Activated B cell treated with CpG ODN at 0.5 μM for 24 hours (primary cell): ENCODE measurements around the gene CAP1. TPM values are rescaled to one million over a fixed set of nuclear protein-coding genes. Genes with fewer than 3 reads are reported as not detected.

Experiments used
- ATAC-seq: fragments of 200-7000 bp; cut with Tn5 transposase; one replicate; pipeline ENCODE4 v1.10.0; 2021; ENCODE audit warnings: low read depth, mild to moderate bottlenecking, moderate library complexity
- CTCF ChIA-PET: fragments of 350-600 bp; sonication (Branson Sonifier 250); formaldehyde crosslinking; loops from one replicate; lab custom pipeline; 2021; ENCODE audit warnings: antibody characterized with exemption; lab: Charles Lee
- POLR2A ChIA-PET: fragments of 350-600 bp; sonication (Branson Sonifier 250); formaldehyde crosslinking; loops from one replicate; lab custom pipeline; 2021; ENCODE audit warnings: antibody characterized with exemption; lab: Charles Lee
- DNase-seq: peaks from one replicate; pipeline ENCODE4 v3.0.0; 2022
- H3K27ac Mint-ChIP-seq: one replicate; pipeline ENCODE4 v1.8.0; 2020; ENCODE audit warnings: mixed read lengths
- H3K27me3 Mint-ChIP-seq: one replicate; pipeline ENCODE4 v1.8.0; 2021; ENCODE audit warnings: mixed read lengths
- H3K36me3 Mint-ChIP-seq: one replicate; pipeline ENCODE4 v1.8.0; 2021; ENCODE audit warnings: low read depth, mixed read lengths
- H3K4me1 Mint-ChIP-seq: one replicate; pipeline ENCODE4 v1.8.0; 2021; ENCODE audit warnings: mixed read lengths
- H3K4me3 Mint-ChIP-seq: one replicate; pipeline ENCODE4 v1.8.0; 2020; ENCODE audit warnings: mild to moderate bottlenecking, mixed read lengths
- H3K9me3 Mint-ChIP-seq: one replicate; pipeline ENCODE4 v1.8.0; 2020; ENCODE audit warnings: mixed read lengths
- intact Hi-C: fragments of 100-400 bp; cut with micrococcal nuclease; formaldehyde crosslinking; loops from one replicate; pipeline ENCODE4 v1.15.1; 2024
- total RNA-seq: library from RNA; stranded (reverse); gene quantifications from 2 replicates; pipeline ENCODE4 v1.2.3, GENCODE V29; 2022
- TF ChIP-seq, protein P1 (sequence below): fragments of 200-600 bp; IDR thresholded peaks from one replicate; pipeline ENCODE4 v1.8.0; 2022; ENCODE audit warnings: antibody characterized with exemption, mild to moderate bottlenecking

The CAP1 gene
- total RNA-seq, 1 donor from 2014 or later, result 410 TPM

DNA sequence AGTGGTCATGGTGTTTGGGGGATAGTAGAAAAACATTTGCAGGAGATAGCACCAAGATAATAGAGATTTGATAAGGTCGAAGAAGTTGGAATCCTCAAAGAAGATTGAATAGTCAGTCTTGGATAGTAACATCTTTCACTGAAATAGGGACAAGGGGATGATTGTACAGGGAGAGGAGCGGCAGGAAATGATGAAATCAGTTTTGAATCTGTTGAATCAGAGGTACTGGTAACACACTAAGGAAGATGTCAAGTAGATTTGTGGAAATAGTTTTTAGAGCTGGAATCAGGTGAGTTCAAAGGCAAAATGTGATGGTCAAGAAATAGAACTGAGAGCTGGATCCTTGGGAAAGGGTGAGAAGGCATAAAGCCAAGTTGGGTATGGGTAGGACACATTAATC lies 26.5 kb downstream of the CAP1 start:
- POLR2A ChIA-PET, result interaction anchor here (5.0 kb wide), 1 partner anchor 26 kb away, joined by 90 read pairs; the partner anchor contains the start of gene CAP1
- intact Hi-C loops, result no loop called here
- CTCF ChIA-PET, result no interaction called here
- Mint-ChIP-seq H3K27ac (peak overlapping the region; percentile 57), H3K4me1 (peaks cover 50% of the 10 kb centered on the region), H3K4me3 (no peak overlapping the region), H3K9me3 (no peaks in the 10 kb centered on the region), H3K27me3 (no peaks in the 10 kb centered on the region), H3K36me3 (peaks cover 89% of the 10 kb centered on the region)
- TF ChIP-seq, protein P1, sequence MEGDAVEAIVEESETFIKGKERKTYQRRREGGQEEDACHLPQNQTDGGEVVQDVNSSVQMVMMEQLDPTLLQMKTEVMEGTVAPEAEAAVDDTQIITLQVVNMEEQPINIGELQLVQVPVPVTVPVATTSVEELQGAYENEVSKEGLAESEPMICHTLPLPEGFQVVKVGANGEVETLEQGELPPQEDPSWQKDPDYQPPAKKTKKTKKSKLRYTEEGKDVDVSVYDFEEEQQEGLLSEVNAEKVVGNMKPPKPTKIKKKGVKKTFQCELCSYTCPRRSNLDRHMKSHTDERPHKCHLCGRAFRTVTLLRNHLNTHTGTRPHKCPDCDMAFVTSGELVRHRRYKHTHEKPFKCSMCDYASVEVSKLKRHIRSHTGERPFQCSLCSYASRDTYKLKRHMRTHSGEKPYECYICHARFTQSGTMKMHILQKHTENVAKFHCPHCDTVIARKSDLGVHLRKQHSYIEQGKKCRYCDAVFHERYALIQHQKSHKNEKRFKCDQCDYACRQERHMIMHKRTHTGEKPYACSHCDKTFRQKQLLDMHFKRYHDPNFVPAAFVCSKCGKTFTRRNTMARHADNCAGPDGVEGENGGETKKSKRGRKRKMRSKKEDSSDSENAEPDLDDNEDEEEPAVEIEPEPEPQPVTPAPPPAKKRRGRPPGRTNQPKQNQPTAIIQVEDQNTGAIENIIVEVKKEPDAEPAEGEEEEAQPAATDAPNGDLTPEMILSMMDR, result no peak
- no peak for DNase-seq
- ATAC-seq, result no peak

DNA sequence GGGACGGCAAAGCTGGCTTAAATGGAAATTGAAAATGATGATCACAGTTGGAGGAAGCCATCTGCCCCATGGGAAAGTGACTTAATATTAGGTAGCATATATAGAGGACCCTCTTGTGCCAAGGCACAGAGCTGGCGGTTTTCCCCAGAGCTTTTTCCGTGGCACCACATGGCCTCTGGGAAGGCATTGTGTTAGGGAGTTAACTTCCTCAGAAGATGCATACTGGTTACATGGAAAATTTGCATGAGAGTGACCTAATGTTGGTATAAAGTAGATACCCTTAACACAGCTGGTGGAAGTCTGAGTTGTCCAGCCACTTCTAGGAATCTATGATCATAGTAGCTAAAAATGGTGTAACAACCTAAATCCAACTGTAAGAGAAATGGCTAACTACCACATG lies 27.3 kb downstream of the CAP1 start:
- Mint-ChIP-seq H3K4me1 (peaks cover 43% of the 10 kb centered on the region), H3K27ac (no peak overlapping the region), H3K9me3 (no peaks in the 10 kb centered on the region), H3K27me3 (no peaks in the 10 kb centered on the region), H3K4me3 (no peak overlapping the region), H3K36me3 (peaks cover 91% of the 10 kb centered on the region)
- TF ChIP-seq, protein P1, result no peak
- ChIA-PET CTCF (no interaction called here), POLR2A (interaction anchor here (0.9 kb wide), 1 partner anchor 29 kb away, joined by 3 read pairs; no protein-coding TSS in a partner anchor)
- ATAC-seq, result no peak
- intact Hi-C loops, result no loop called here
- no peak for DNase-seq

DNA sequence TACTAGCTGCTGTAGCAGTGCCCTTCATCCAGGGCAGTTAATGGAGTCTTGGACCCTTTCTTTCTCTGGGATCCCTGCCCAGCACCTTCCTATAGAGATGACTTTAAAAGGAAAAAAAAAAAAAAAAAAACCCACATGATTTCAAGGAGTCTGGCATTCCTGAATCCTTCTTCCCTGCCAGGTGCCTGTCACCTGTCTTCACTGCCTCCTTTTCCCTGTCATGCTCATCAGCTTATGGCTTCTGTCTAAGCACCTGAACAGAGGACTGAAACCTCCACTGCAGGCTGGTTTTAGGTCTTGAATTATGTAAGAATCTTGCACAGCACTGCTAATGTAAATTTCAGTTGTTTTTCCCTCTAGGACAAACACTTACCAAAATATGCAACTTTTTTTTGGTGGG lies 31.6 kb downstream of the CAP1 start:
- ChIA-PET CTCF (interaction anchor here (1.3 kb wide), 1 partner anchor 8 kb away, joined by 3 read pairs; no protein-coding TSS in a partner anchor), POLR2A (no interaction called here)
- no peak overlapping the region for H3K4me3 Mint-ChIP-seq

DNA sequence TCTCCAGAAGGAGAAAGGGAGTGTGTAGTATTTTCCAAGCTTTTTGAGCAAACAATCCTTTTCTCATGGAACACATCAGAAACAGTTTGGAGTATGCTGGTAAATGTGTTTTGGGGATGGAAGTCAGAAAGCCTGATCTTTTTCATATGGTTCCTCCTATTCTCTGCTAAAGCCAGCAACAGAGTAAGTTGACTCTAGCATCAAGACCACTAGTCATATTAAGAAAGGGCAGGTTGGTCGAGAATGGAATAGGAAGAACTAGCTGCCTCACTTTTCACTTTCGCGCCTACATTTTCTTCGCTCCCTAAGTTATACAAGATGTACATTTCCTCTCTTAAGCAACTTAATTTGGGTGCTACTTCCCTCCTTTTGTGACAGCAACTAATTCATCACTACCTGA lies 32.5 kb downstream of the CAP1 start:
- ATAC-seq (no peak), DNase-seq (no peak)
- Mint-ChIP-seq H3K27ac (peak overlapping the region; percentile 8), H3K27me3 (no peaks in the 10 kb centered on the region), H3K9me3 (no peaks in the 10 kb centered on the region), H3K36me3 (peaks cover 75% of the 10 kb centered on the region), H3K4me3 (no peak overlapping the region), H3K4me1 (peaks cover 8% of the 10 kb centered on the region)
- POLR2A ChIA-PET, result interaction anchor here (0.5 to 2.9 kb wide), 2 partner anchors 8 to 26 kb away, joined by 3 to 12 read pairs; no protein-coding TSS in a partner anchor
- CTCF ChIA-PET, result no interaction called here
- intact Hi-C loops, result no loop called here
- TF ChIP-seq, protein P1, result no peak

More for the DNA sequence above, 31.6 kb downstream of the CAP1 start:
- TF ChIP-seq, protein P1, result no peak
- ATAC-seq, result no peak
- peaks cover 12% of the 10 kb centered on the region for H3K4me1 Mint-ChIP-seq
- H3K27ac Mint-ChIP-seq, result peak overlapping the region; percentile 39
- H3K27me3 Mint-ChIP-seq, result no peaks in the 10 kb centered on the region
- H3K36me3 Mint-ChIP-seq, result peaks cover 79% of the 10 kb centered on the region
- DNase-seq, result no peak
- no peaks in the 10 kb centered on the region for H3K9me3 Mint-ChIP-seq
- intact Hi-C loops, result no loop called here

DNA sequence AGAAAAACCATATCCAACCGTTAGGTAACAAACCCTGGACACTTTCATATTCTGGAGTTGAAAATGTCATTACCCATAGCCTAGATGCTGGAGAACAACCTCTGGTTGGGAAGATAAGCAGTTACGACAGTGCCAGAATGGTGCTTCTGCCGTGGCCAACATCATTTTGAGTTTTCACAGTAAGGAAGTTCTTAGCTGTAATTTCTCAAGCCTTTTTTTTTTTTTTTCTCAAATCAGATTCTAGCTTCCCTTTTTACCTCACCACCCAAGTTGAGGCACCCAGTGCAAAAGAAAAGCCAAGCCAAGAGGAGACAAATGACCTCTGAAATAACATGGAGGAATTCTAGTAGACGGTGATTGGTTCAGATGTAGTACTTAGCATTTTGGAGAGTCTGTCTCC lies 34.7 kb downstream of the CAP1 start:
- Mint-ChIP-seq H3K27ac (peak overlapping the region; percentile 63), H3K4me3 (no peak overlapping the region), H3K27me3 (no peaks in the 10 kb centered on the region), H3K4me1 (peaks cover 13% of the 10 kb centered on the region), H3K36me3 (peaks cover 69% of the 10 kb centered on the region), H3K9me3 (no peaks in the 10 kb centered on the region)
- ATAC-seq, result no peak
- intact Hi-C loops, result no loop called here
- ChIA-PET POLR2A (interaction anchor here (0.6 to 2.9 kb wide), 6 partner anchors 10 to 456 kb away, joined by 3 to 12 read pairs (median 6); partner anchors contain the start of genes CAP1 and ZNF684), CTCF (interaction anchor here (1.2 to 2.6 kb wide), 4 partner anchors 9 to 155 kb away, joined by 3 to 8 read pairs (median 7); no protein-coding TSS in a partner anchor)
- TF ChIP-seq, protein P1, result no peak
- DNase-seq, result no peak
